Superior temporal gyrus (tissue), 1 donor: Measurements from ENCODE around the gene LRMDA.

Experiments used
- DNase-seq: peaks from one replicate; pipeline ENCODE4 v3.0.0-alpha.2; 2016; ENCODE audit errors: extremely low spot score

Gene LRMDA

DNA sequence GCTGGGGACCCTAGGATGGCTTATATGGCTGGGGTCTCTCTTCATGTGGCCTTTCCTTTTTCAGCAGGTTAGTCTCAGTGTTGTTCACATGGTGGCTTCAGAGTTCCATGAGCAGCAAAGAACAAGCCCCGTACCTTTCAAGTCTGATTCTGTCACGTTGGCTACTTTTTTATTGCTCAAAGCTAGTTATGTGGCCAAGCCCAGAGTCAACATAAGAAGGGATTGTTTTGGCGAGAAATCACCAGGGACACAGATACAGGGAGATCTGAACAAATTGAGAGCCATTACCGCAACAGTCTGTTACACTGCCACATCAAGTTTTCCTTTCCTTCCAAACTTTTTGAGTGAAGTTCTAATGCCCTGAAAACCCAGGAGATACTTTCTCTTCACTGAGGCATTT, 770.5 kb downstream of the LRMDA start:
- no peak for DNase-seq

DNA sequence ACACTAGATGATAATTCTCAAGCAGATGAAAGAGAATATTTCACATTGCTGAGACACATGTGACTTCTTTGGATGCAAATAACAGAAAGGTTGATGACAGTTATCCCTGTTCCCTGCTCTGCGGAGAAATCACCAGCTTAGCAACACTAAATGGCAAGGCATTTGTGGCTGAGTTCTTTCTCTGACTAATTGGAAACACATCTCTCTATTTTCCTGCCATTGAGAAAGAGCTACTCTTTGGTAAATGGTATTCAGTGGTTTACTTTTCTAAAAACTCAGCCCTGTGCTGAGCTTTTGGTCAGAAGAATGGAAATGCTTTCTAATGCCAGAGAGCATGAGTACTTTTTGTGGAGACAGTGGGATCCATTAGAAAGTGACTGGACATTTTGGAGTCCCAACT, 771.4 kb downstream of the LRMDA start:
- DNase-seq, result no peak

DNA sequence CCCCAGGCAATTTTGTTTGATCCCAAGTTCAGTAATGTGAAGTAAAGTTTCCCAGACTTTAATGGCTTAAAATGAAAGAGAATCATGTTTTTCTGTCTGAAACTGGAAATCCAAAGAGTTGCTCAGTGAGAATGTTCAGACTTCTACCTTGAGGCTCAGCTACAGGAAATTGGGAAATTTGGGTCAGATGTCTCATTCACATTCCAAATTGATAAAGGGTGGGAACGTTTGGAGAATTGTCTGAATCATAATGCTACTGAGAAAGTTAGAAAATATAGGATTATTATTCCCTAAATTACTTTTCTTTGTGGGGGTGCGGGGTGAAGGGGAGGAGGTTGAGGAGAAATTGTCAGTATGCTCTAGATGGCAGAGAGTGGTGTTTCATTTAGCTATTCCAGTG, 773.9 kb downstream of the LRMDA start:
- no peak for DNase-seq

DNA sequence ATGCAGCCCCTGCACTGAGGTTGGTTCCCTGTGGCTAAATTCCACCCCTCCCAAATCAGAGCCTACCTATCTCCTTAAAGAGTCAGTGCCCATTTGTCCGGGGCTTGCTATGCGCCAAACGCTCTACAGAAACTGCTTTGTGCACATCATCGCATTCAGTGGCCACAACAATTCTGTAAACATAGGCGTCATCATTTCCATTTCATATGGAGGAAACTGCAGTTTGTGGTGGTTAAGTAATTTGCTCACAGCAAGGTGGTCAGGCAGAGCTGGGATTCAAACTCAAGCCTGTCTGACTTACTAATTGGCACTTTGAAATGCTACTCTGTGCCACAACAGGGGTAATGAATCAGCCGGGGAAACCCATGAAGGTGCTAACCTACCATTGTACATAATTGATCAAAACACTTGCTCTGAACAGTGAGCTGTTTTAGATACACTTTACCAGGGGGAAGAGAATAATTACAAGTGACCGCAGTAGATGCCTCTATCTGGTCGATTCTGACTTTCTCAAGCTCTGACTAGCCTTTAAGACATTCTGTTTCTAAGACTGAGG, 775.5 kb downstream of the LRMDA start:
- no peak for DNase-seq

DNA sequence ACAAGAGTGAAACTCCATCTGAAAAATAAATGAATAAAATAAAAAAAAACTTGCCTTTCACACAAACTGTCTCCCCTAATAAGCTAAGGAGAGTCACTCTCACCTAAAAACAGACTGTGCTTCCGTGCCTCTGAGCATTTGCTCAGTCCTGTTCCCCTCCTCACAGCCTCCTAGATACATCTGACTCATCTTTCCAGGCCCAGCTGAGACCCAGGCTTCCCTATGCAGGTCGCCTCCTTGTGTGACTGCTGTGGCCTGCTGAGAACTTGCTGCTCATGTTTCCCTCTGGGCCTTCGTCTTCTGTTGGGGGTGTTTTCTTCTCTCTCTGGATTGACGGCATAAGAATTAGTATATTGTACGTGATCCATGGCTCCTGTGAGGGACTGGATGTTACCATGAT, 777.7 kb downstream of the LRMDA start:
- DNase-seq, result no peak

DNA sequence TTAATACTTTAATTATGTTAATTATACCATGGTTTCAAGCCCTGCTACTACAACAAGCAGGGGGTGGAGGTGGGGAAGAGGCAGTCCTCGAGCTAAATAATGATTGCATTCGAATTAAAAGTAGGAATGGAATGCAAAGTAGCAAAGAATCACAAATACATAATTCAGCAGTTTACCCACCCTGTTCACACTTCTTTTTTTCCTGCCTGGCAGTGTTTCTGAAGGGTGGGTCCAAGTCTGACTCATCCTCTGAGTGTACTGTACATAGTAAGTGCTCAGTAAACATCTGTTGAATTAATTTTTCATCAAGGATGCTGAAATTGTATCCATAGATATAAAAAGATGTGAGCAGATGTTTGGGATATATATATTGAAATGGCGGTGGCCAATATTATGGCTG, 778.8 kb downstream of the LRMDA start:
- DNase-seq, result no peak

DNA sequence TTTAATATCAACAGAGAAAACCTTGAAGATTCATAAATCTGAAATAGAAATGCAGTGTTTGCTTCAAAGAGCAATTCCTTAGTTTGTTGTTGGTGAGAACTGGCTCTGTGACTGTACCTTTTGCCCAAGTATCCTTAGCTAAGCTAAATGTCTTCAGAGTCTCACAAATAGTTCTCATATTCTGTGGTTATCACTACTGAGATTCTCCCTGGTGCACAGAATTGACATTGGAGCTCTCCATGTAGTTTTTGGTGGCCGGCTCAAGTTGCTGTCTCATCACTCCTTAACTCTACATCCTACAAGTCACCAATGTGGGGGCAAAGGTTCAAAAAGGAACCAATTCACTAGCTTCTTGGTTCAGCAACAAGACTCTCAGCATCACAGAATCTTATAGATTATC, 780.3 kb downstream of the LRMDA start:
- no peak for DNase-seq

DNA sequence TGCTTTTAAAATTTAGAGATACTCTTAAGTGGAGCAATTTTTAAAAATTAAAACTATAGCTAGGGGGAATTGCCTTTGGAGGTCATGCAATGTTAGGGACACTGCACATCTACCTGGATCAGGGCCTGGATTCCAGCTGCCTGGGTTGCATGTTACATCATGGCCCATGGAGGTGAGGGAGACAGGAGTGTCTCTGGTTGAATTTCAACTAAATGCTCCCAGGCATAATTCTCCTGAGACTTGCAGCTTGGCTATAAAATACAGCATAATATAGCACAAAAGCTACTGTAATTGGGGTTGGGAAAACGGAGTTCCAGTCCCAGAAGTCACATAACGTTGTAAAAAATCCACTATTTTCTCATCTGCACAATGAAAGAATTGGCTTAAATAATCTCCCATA, 782.5 kb downstream of the LRMDA start:
- DNase-seq, result no peak

DNA sequence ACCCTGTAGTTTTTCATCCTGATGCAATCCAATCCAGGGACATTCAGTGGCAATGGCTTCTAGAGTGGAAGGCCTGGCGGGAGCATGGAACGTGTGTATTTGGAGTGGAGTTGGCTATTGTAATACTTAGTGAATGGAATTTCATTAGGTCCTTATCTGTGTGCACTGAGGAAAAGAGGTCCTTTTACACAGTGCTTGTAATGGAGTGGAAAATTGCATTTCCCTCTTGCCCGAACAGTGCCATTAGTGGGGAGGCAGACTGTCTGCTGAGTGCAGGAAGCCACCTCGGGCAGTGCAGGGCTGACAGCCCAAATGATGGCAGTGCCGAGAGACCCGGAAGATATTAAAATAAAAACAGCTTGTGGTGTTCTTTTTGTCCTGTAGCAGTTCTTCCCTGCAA, 786.6 kb downstream of the LRMDA start:
- DNase-seq, result no peak

DNA sequence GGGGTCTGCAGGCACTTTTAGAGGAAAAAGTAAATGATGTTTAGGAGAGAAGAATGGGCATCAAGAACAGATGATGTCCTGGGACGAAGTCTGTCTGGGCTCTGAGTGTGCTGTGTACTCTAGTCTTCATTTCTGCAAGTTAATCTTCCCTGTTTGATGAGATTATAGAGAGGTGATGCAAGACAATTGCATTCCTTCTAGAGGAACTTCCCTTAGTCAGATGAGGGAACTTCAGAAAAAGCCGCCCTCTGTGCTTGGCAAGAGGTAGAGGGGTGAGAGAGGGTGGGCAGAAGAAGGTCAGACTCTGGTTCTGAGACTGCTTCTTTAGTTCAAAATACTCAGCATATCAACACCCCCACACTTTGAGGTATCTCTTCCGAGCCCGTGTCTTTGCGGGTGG, 797.9 kb downstream of the LRMDA start:
- no peak for DNase-seq

DNA sequence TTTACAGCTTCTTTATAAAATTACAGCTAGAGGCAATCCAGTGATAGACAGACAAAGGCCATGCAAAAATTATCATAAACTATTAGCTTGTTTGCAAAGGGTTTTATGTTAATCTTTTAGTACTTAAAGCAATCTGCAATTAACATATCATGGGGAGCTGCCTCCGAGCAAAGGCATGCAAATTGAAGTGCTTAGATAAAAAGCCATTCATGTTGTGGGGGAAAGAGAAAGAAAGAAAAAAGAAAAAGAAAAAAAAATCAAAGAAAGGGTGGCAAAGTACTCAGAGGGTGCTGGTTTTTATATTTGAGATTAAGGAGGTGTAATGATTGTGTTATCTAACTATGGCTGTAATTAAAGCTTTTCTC, 799.5 kb downstream of the LRMDA start:
- no peak for DNase-seq

DNA sequence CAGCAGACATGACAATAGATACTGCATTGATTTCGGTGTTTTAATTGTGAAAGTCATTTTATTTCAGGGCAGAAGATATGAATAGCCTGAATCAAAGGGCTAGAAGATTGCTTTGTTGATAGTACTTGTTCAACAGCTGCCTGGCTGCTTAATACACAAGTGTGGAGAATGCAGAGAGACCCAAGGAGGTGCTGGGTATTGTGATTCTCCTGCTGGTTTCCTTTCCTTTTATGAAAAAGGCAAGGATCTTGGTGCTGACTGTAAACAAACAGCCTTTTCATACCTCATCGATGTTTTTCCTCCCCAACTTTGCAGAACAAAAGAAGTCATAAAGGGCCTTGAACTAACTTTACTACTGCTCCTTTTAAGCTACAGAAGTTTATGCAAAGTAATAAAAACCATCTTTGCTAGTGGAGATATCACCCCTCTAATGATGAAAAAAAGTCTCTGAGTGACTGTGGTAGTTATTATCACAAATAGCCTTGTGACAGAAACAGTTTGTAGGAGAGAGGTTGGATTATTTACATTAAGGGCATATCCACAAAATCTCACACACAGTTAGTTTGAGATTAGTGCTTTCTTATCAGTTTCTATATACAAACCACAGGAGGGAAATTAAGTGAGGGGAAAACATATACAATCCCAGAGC, 800.0 kb downstream of the LRMDA start:
- DNase-seq, result no peak

DNA sequence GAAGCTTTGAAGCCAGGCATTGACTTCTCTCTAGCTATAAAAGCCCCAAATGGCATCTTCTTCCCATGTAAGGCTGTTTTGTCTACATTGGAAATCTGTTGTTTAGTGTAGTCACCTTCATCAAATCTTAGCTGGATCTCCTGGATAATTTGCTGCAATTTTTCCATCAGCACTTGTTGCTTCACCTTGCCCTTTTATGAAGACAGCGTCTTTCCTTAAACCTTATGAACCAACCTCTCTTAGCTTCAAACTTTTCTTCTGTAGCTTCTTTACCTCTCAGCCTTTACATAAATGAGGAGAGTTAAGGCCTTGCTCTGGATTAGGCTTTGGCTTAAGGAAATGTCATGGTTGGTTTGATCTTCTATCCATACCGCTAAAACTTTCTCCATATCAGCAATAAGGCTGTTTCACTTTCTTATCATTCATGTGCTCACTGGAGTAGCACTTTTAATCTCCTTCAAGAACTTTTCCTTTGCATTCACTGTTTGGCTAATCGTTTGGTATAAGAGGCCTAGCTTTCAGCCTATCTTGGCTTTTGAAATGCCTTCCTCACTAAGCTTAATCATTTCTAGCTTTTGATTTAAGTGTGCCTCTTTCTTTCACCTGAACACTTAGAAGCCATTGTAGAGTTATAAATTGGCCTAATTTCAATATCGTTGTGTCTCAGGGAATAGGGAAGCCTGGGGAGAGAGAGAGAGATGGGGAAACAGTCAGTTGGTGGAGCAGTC, 803.2 kb downstream of the LRMDA start:
- no peak for DNase-seq

DNA sequence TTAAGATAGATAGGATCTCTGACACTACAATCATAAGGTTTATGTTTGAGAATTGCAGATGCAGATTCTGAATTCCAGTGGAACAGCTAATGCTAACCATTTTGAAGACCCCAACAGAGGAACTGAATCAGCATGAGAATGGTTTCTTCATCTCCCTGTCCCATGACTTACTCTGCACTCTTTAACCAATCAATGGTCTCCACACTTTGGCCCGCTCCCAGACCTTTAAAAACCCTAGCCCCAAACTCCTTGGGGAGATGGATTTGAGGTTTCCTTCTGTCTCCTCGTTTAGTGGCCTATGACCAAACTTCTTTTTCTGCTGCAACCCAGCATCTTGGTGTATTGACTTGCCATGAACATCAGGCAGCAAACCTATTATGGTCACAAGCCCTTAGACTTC, 804.9 kb downstream of the LRMDA start:
- no peak for DNase-seq

DNA sequence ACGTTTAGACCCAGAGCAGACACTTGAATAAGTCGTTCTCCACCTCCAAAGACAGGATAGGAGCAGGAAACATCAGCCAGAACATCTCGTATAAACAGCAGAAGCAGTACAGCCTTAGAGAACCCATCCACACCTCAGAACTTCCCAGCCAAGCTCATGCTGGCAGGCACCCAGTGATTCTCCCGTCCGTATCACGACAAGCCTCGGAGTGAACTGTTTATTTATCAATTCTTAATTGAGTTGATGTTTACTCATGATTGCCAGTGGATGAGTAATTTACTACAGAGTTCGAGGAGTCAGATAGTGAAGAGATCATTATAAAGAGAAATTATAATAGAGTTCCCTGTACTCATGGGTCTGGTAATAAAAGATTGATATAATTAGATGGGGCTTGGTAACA, 811.5 kb downstream of the LRMDA start:
- DNase-seq, result no peak

DNA sequence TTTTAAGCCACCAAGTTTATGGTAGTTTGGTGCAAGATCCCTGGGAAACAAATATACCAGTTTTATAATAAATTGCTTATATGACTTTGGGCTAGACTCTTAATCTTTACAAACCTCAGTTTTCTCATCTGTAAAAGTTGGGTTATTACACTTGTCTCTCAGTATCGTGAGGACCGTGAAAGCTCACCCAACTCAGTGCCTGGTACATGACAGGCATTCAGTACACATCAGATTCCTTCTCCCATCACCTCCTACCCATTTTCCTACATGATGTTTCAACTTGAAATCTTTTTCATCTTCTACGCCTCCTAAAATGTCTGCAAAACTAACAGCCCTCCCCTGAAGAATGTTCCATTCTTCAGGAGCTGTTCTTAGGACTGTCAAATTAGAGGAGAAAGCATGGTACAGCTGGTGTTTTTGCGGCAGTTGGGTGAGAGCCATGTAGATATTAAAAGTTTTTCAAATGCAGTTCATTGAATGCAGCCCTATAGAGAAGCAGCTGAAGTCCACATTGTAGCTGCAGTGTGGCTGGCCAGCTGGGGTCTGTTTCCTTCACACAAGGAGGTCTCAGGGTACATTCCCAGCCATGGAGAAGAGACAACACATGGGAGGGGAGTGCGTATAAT, 812.8 kb downstream of the LRMDA start:
- DNase-seq, result peak; percentile 39

DNA sequence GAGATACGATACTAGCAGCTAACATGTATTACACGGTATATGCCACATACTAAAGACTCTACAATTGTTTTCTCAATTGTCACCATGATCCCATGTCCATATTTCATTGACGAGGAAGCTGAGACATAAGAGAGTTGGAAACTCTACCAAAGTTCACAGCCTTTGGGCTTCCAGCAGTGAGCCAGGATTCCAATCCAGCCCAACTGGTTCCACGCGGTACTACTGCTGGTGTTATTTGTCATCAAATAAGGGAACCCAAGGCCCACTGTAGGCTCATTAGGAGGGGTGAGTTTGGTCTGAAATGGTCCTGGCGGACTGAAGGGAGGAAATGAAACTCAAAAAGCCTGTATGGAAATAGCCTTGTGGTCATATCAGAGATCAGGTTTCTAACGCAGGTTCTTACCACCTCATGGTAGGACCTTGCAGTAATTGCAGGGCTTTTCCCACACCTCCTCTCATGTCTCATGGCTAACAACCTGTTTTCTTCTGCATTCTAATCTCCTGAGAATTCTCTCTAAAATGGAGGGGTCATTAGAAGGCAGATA, 814.6 kb downstream of the LRMDA start:
- DNase-seq, result no peak

DNA sequence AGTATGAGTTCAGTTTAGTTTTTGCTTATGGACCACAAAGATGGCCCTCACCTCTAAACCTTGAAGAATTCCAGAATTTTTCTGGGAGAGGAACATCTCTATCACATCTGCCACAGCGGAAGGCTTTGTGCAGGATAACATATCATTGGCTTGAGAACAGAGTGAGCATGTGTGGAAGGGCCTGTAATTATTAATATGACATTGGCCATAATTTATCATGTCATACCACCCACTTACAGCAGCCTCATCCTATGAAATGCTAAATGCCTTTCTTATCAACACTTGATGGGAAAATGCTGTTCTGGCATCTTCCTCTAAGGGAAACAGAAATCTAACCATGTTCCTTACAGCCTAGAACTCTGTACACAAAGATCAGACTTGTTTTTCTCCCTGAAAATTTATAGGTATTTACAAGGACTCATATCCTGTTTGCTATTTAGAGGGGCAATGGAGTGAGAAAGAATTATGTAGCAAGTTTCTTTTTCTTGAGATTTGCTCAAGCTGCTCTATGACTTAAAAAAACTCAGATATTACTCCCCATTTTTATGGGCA, 817.3 kb downstream of the LRMDA start:
- no peak for DNase-seq

DNA sequence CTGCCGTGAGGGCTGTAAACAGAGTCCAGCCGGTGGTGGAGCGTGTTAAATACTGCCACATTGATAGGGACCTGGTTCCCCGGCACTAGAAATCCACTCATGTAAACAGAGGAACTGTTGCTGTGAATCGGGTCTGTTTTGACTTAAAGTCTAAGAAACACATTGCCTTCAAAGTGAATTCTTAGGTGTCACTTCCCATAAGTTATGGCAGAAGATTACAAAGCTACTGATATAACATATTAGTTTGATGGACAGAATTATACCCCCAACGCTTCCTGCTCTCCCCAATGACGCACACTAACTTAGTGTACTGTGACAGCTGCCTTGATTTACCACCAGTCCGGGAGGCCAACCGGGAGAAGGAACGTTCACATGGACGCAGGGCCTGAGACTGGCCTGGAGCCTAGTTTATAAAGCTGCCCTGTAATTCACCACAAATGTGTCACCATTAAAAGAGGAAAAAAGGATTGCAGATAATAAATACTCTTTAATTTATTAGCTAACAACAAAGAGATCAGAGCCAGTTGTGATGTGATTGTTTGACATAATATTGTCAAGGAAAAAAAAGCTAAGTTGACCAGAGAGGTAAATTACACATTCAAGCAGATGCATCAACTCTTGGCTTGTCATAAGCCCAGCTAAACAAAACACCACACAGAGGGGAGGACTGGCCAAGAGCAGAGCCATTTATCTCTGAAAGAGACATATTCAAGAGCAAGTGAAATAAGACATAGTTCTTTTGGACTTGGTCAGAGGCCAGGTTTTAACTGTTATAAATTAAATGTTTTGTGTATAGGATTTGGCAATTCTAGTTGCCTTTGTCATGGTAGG, 820.6 kb downstream of the LRMDA start:
- no peak for DNase-seq

DNA sequence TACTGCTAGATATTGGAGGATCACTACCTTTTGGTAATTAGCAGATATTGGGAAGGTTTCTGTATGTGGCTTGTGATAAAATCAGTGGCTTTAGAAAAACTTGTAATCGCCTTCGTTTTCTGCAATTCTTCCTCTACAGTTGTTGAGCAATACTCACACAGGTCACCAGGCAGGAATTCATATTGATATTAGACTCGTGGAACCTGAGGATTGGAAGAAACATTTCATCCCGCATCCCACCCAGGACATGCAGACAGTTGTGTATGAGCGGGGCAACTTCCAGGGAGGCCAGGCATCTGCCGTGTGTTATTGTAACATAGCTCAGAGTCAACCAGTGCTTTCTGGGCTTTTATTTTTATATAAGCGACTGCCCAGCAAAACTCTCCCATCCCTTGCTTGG, 821.3 kb downstream of the LRMDA start:
- no peak for DNase-seq

DNA sequence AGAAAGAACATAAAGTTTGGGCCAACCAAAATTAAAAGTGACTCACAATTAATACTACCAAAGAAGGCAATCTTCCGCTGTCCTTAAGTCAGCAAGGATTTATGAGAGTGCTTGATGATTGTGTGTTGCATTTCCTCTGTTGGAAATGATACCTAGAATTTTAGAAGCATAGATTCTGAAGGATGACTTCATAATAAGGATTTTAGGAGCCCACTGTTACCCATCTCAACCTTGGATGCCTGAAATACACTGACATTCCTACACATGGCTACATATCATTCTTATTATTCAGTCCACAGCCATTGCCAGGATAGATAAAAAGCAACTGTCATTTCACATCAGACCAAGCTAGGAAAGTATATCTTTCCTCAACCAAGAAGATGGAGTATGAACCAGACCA, 823.8 kb downstream of the LRMDA start:
- DNase-seq, result no peak

DNA sequence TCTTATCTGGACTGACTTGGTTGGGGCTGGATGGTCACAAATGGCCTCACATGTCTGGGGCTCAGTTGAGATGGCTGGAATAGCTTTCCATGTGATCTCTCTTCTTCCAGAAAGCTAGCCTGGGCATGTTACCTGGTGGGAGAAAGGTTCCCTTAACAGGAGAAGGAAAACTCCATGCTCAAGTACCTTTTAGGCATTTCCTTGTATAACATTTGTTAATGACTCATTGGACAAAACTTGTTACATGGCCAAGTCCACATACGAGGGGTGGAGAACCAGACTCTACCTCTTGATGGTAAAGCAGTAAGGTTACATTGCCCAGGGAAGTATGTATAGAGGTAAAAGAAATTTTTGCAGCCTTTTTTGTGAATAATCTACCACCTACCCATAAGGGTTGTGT, 826.4 kb downstream of the LRMDA start:
- DNase-seq, result no peak
